Left lung (tissue), 10 donors: ENCODE results near the gene PRIMPOL. TPM values are rescaled to one million over a fixed set of nuclear protein-coding genes. Genes with fewer than 3 reads are reported as not detected.

ENCODE experiments used
- ATAC-seq: fragments of 200-7000 bp; cut with Tn5 transposase; one replicate; pipeline ENCODE4 v1.9.1; 2020; ENCODE audit warnings: moderate library complexity
- DNase-seq, 4 donors: peaks; one replicate each; pipeline ENCODE4 v3.0.0-alpha.2; 2013 to 2020
- H3K27ac ChIP-seq, 2 donors: fragments of 200-600 bp; sonication (generic) in 1 of 2; one replicate each; pipeline versions ENCODE4 v1.5.0 to v1.8.0; 2020 to 2021
- H3K27me3 ChIP-seq, 2 donors: fragments of 200-600 bp; sonication (generic) in 1 of 2; one replicate each; pipeline versions ENCODE4 v1.5.0 to v1.8.0; 2020 to 2021
- H3K36me3 ChIP-seq, 2 donors: fragments of 200-600 bp; sonication (generic) in 1 of 2; one replicate each; pipeline versions ENCODE4 v1.5.0 to v1.8.0; 2020 to 2021
- H3K4me1 ChIP-seq, 2 donors: fragments of 200-600 bp; one replicate each; pipeline ENCODE4 v1.8.0; 2021
- H3K4me3 ChIP-seq, 2 donors: fragments of 200-600 bp; sonication (generic) in 1 of 2; one replicate each; pipeline versions ENCODE4 v1.5.0 to v1.8.0; 2020 to 2021; ENCODE audit warnings: mild to moderate bottlenecking in 1 of 2
- H3K9me3 ChIP-seq, 2 donors: fragments of 200-600 bp; sonication (generic) in 1 of 2; one replicate each; pipeline versions ENCODE4 v1.5.0 to v1.8.0; 2020 to 2021
- intact Hi-C, 2 donors: fragments of 100-400 bp; cut with DNase I; formaldehyde crosslinking; loops; one replicate each; pipeline versions ENCODE4 v1.11.2 to v1.14.2; 2022
- polyA plus RNA-seq, 6 donors: library from polyadenylated mRNA; unstranded; fragments of 120-200 nt; gene quantifications; one replicate each; pipeline ENCODE4 v1.2.1, GENCODE V29; 2013; ENCODE audit not compliant: insufficient read length in 6 of 6
- total RNA-seq, 2 donors: library from RNA; stranded (reverse); fragmentation: NEBNext Ultra II Directional; extraction: Animal tissue kit (Norgen Biotek cat#: 25700); gene quantifications; one replicate each; pipeline ENCODE4 v1.2.1, GENCODE V29; 2021
- TF ChIP-seq, protein P1 (sequence below), 2 donors: fragments of 200-600 bp; sonication (generic) in 1 of 2; IDR thresholded peaks; one replicate each; pipeline versions ENCODE4 v1.5.0 to v1.8.0; 2021; ENCODE audit warnings: antibody characterized with exemption in 2 of 2
- donor health status: DM: no; HTN: yes; CAD: no.
- donor health status: DM: no; HTN: no; CAD: no.

Gene PRIMPOL
- total and polyA plus RNA-seq, 8 donors: 11.8 to 49.1 (median 40.2) TPM

DNA sequence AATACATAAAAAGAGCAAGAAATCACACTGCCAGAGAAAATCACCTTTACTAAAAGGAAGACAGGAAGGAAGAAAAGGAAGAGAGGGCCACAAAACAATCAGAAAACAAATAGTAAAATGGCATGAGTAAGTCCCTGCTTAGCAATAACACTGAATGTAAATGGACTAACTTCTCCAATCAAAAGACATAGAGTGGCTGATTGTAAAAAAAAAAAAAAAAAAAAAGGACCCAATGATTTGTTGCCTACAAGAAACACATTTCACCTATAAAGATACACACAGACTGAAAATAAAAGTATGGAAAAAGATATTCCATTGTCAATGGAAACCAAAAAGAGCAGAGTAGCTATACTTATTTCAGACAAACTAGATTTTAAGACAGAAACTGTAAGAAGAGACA lies 71.7 kb downstream of the PRIMPOL start:
- DNase-seq (no peak), ATAC-seq (no peak)
- no peaks in the 10 kb centered on the region for H3K4me1 ChIP-seq
- H3K27me3 ChIP-seq: no peaks in the 10 kb centered on the region
- TF ChIP-seq, protein P1, sequence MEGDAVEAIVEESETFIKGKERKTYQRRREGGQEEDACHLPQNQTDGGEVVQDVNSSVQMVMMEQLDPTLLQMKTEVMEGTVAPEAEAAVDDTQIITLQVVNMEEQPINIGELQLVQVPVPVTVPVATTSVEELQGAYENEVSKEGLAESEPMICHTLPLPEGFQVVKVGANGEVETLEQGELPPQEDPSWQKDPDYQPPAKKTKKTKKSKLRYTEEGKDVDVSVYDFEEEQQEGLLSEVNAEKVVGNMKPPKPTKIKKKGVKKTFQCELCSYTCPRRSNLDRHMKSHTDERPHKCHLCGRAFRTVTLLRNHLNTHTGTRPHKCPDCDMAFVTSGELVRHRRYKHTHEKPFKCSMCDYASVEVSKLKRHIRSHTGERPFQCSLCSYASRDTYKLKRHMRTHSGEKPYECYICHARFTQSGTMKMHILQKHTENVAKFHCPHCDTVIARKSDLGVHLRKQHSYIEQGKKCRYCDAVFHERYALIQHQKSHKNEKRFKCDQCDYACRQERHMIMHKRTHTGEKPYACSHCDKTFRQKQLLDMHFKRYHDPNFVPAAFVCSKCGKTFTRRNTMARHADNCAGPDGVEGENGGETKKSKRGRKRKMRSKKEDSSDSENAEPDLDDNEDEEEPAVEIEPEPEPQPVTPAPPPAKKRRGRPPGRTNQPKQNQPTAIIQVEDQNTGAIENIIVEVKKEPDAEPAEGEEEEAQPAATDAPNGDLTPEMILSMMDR (IDR thresholded peaks at IDR 0.05): no peak
- peaks cover 0 to 8% of the 10 kb centered on the region in 2 donors for H3K9me3 ChIP-seq
- H3K4me3 ChIP-seq: no peak overlapping the region
- peaks cover 0 to 13% of the 10 kb centered on the region in 2 donors for H3K36me3 ChIP-seq
- H3K27ac ChIP-seq: no peak overlapping the region
- intact Hi-C loops: no loop called here

DNA sequence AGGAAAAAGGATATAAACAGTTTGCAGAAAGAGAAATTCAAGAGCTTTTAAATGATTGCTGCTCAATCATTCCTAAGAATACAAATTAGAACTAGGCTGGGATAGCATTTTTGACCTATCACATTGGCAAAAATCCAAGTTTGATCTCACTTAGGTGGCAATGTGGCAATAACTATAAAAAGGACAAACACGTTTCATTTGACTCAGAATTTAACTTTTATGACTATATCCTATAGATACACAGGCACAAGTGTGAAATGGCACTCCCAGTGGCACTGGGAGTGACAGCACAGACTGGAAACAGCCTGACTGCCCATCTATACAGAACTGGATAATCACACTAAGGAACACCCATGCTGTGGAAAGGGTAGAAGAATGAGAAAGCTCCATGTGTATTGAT lies 73.3 kb downstream of the PRIMPOL start:
- Histone ChIP-seq H3K27me3 (no peaks in the 10 kb centered on the region), H3K36me3 (peaks cover 0 to 12% of the 10 kb centered on the region in 2 donors), H3K27ac (no peak overlapping the region), H3K4me3 (no peak overlapping the region), H3K4me1 (peaks cover 0 to 1% of the 10 kb centered on the region in 2 donors), H3K9me3 (peaks cover 0 to 8% of the 10 kb centered on the region in 2 donors)
- ATAC-seq (no peak), DNase-seq (no peak)
- intact Hi-C loops: no loop called here
- TF ChIP-seq, protein P1 (IDR thresholded peaks at IDR 0.05): no peak

DNA sequence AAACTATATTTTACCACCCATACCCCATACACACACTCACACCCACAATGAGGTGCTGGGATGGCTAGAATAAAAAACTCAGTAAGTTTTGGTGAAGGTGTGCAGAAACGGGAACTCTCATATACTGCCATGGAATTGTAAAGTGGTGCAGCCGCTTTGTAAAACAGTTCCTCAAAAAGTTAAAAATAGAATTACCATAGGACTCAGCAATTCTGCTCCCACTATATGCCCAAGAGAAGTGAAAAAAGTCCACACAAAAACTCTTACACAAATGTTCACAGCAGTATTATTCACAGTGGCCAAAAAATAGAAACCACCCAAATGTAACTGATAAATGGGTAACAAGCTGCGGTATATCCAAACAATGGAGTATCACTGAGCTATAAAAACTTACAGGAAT lies 77.9 kb downstream of the PRIMPOL start:
- Histone ChIP-seq H3K27me3 (no peaks in the 10 kb centered on the region), H3K4me1 (peaks cover 0 to 10% of the 10 kb centered on the region in 2 donors), H3K36me3 (peaks cover 0 to 5% of the 10 kb centered on the region in 2 donors), H3K9me3 (no peaks in the 10 kb centered on the region), H3K4me3 (no peak overlapping the region), H3K27ac (no peak overlapping the region)
- no peak for ATAC-seq
- intact Hi-C loops: no loop called here
- DNase-seq: no peak
- TF ChIP-seq, protein P1 (IDR thresholded peaks at IDR 0.05): no peak

DNA sequence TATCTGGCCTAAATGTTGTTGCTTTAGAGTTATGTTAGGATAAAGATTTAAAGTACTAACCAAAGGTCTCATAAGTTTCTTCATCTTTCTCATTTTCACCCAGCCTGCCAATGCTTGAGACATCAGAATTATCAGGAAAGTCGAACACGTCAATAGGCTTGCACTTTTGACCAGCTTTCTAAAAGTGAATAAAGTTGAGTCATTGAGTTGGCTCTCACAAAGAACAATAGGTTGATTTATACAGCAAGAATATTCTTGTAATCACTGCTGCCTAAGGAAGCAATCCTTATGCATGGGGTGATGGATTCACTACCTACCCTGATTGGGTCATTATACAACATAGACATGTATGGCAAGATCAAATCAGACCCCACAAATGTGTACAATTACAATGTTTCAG lies 79.3 kb downstream of the PRIMPOL start:
- ATAC-seq: no peak
- TF ChIP-seq, protein P1 (IDR thresholded peaks at IDR 0.05): no peak
- no peak overlapping the region for H3K4me3 ChIP-seq
- no peaks in the 10 kb centered on the region for H3K27me3 ChIP-seq
- peaks cover 0 to 4% of the 10 kb centered on the region in 2 donors for H3K36me3 ChIP-seq
- DNase-seq: no peak
- no peaks in the 10 kb centered on the region for H3K9me3 ChIP-seq
- H3K27ac ChIP-seq: no peak overlapping the region
- peaks cover 6 to 23% of the 10 kb centered on the region in 2 donors for H3K4me1 ChIP-seq
- intact Hi-C loops: no loop called here

DNA sequence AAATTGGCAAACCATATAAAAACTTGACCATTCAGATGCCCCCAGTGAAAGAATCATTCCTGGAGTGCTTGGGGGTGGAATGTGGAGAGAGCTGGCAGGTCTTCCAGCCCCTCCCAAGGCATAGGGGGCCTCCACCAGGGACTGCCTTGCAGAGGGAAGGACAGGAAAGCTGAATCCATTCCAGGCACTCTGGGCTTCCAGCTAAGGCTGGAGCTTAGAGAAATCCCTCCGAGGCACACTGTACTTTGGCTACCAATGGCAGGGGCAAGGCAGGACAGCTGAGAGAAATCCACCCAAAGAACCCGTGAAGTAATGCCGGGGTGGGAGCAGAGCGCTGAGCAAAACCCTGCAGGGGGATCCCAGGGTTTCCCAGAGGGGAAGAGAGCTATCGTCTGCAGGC lies 80.4 kb downstream of the PRIMPOL start:
- no peaks in the 10 kb centered on the region for H3K27me3 ChIP-seq
- H3K27ac ChIP-seq: no peak overlapping the region
- ATAC-seq (no peak), DNase-seq (no peak)
- intact Hi-C loops: no loop called here
- H3K9me3 ChIP-seq: no peaks in the 10 kb centered on the region
- H3K4me1 ChIP-seq: peaks cover 9 to 29% of the 10 kb centered on the region in 2 donors
- no peak overlapping the region for H3K4me3 ChIP-seq
- TF ChIP-seq, protein P1 (IDR thresholded peaks at IDR 0.05): no peak
- no peaks in the 10 kb centered on the region for H3K36me3 ChIP-seq
